Measurements from ENCODE around the gene ADAMTS16. TPM values are rescaled to one million over a fixed set of nuclear protein-coding genes. Genes with fewer than 3 reads are reported as not detected.

The ADAMTS16 gene
- total RNA-seq, 1 experiment from 2014 or later, result 30.1 TPM

- TF ChIP-seq HMGXB4 (CRISPR knock-in tag; IDR thresholded peaks at IDR 0.05), result 0 out of 2 replicates have a peak, but pooled peaks have one; percentile 67
- peak; percentile 19; the same call in 1 of the 2 replicates for TF ChIP-seq E2F5 (CRISPR knock-in tag; IDR thresholded peaks at IDR 0.05)
- TF ChIP-seq ATF3 (CRISPR knock-in tag; conservative IDR thresholded peaks at IDR 0.05), result no peak
These were observed at the start of gene ADAMTS16 (continued) for GRCh38 chr5:5139777-5140478.

- H3K4me1 Mint-ChIP-seq, result peaks cover 14% of the 10 kb centered on the region
- TF ChIP-seq OVOL2 (CRISPR knock-in tag; IDR thresholded peaks at IDR 0.05; ENCODE audit: borderline replicate concordance) (no peak), IRF1 (CRISPR knock-in tag; IDR thresholded peaks at IDR 0.05) (no peak), FOXK1 (CRISPR knock-in tag; IDR thresholded peaks at IDR 0.05) (no peak), ZNF416 (CRISPR knock-in tag; IDR thresholded peaks at IDR 0.05) (no peak), SOX15 (CRISPR knock-in tag; IDR thresholded peaks at IDR 0.05) (no peak), ZNF219 (CRISPR knock-in tag; IDR thresholded peaks at IDR 0.05; ENCODE audit: borderline replicate concordance) (no peak), ZBTB43 (CRISPR knock-in tag; IDR thresholded peaks at IDR 0.05) (no peak), STAT6 (CRISPR knock-in tag; conservative IDR thresholded peaks at IDR 0.05; ENCODE audit: low read depth) (no peak), PREB (CRISPR knock-in tag; IDR thresholded peaks at IDR 0.05; ENCODE audit: borderline replicate concordance) (no peak), CREM (CRISPR knock-in tag; IDR thresholded peaks at IDR 0.05) (no peak)
- no peak overlapping the region for H3K4me3 Mint-ChIP-seq
- H3K9me3 Mint-ChIP-seq, result peaks cover 11% of the 10 kb centered on the region
- peaks cover 8% of the 10 kb centered on the region for H3K36me3 Mint-ChIP-seq
- ChIA-PET POLR2A (no interaction called here), CTCF (no interaction called here)
- no peak for DNase-seq (ENCODE audit: low spot score)
- ATAC-seq, result no peak
- no peak overlapping the region for H3K27ac Mint-ChIP-seq
- no peaks in the 10 kb centered on the region for H3K27me3 Mint-ChIP-seq (ENCODE audit: low read depth)
These were observed 48.0 kb upstream of the ADAMTS16 start for GRCh38 chr5:5092149-5092548.

- no peaks in the 10 kb centered on the region for H3K27me3 Mint-ChIP-seq (ENCODE audit: low read depth)
- H3K36me3 Mint-ChIP-seq, result peaks cover 9% of the 10 kb centered on the region
- ChIA-PET CTCF (no interaction called here), POLR2A (no interaction called here)
- no peak overlapping the region for H3K4me3 Mint-ChIP-seq
- DNase-seq (ENCODE audit: low spot score) (no peak), ATAC-seq (no peak)
- no peak overlapping the region for H3K27ac Mint-ChIP-seq
- peaks cover 23% of the 10 kb centered on the region for H3K9me3 Mint-ChIP-seq
- H3K4me1 Mint-ChIP-seq, result no peaks in the 10 kb centered on the region
- TF ChIP-seq ZNF317 (CRISPR knock-in tag; IDR thresholded peaks at IDR 0.05; ENCODE audit: borderline replicate concordance, low read depth), result no peak
- no peak for TF ChIP-seq ZNF532 (CRISPR knock-in tag; IDR thresholded peaks at IDR 0.05; ENCODE audit: borderline replicate concordance)
These were observed 39.5 kb upstream of the ADAMTS16 start for GRCh38 chr5:5100635-5101034.

Data from WTC11 (cell line).